Measurements from ENCODE around the gene OAF. TPM values are rescaled to one million over a fixed set of nuclear protein-coding genes. Genes with fewer than 3 reads are reported as not detected.
"Not testable (repeated sequence)": the region's sequence is repeated elsewhere in the genome, so short reads cannot be mapped to it uniquely, and the experiment has no call there.

Gene OAF
- total and polyA plus RNA-seq, 9 of the 15 experiments (the other 6 are each of a cell fraction or from before 2014, with no cell fraction given): 1.1 to 21.6 (median 7.5) TPM

DNA sequence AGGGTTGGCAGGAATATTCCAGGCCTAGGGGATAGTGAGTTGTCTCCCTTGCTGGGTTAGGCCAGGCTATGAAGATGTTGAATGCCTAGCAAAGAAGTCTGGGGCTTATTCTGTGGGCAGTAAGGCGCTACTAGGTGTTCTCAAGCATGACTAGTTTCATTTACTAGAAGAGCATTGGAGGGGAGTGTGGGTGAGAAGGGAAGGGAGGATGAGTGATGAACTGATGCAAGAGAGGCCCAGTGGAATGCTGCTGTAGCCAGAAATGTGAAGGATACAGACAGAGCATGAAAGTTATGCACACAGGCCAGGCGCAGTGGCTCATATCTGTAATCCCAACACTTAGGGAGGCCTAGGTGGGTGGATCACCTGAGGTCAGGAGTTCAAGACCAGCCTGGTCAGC lies 62.6 kb downstream of the OAF start:
- Histone ChIP-seq H3K4me1 (replicated peaks in 1 of 2; ENCODE audit: control insufficient read depth in 2 of 2, insufficient read depth in 2 of 2, low read length in 2 of 2) (peaks cover 0 to 7% of the 10 kb centered on the region in 2 experiments; a peak in 3 of 5 replicates), H3K27ac (ENCODE audit: extremely low read depth, low read depth, low read length) (no peak overlapping the region), H3K4me2 (ENCODE audit: insufficient read depth, low read length) (no peak overlapping the region), H3K9me1 (ENCODE audit: control insufficient read depth, insufficient read depth, low read length) (no peaks in the 10 kb centered on the region), H3K9me3 (replicated peaks; ENCODE audit: control insufficient read depth, insufficient read depth, low read depth, low read length) (no peaks in the 10 kb centered on the region), H2AFZ (ENCODE audit: low read depth, low read length) (no peak overlapping the region), H3K9ac (ENCODE audit: insufficient read depth in 1 of 2, low read depth in 2 of 2, low read length in 2 of 2) (no peak overlapping the region), H3K36me3 (ENCODE audit: control insufficient read depth, insufficient read depth, low read length) (no peaks in the 10 kb centered on the region), H3K79me2 (ENCODE audit: control insufficient read depth, insufficient read depth, low read length) (no peaks in the 10 kb centered on the region), H4K20me1 (replicated peaks; ENCODE audit: control insufficient read depth, insufficient read depth, low read length) (no peaks in the 10 kb centered on the region; the same call in 1 of the 2 replicates), H3K4me3 (no peak overlapping the region), H3K27me3 (ENCODE audit: control insufficient read depth in 2 of 2, insufficient read depth in 2 of 2, low read length in 2 of 2) (peaks cover 9 to 12% of the 10 kb centered on the region in 2 experiments)
- ATAC-seq: no peak; the same call in 2 of the 3 replicates
- in situ Hi-C loops (cut with MboI) (no loop called here), intact Hi-C loops (cut with micrococcal nuclease) (no loop called here)
- no TSS peak for BruUV-seq (replicated peaks)
- ChIA-PET POLR2A (no interaction called here), CTCF (ENCODE audit: low intra/inter-chr PET ratio) (no interaction called here)
- WGBS (ENCODE audit: insufficient coverage, low coverage, missing lambda C conversion rate): 35% methylated on average over 2 of the region's 2 CpGs
- FAIRE-seq: no peak
- DNase-seq (ENCODE audit: extremely low read depth in 1 of 4, low spot score in 3 of 4): no peak
- TF ChIP-seq SNRNP70 (optimal IDR thresholded peaks at IDR 0.05; ENCODE audit: low read depth, low read length) (no peak), EP300 (IDR thresholded peaks at IDR 0.05; ENCODE audit: low read length) (no peak)

DNA sequence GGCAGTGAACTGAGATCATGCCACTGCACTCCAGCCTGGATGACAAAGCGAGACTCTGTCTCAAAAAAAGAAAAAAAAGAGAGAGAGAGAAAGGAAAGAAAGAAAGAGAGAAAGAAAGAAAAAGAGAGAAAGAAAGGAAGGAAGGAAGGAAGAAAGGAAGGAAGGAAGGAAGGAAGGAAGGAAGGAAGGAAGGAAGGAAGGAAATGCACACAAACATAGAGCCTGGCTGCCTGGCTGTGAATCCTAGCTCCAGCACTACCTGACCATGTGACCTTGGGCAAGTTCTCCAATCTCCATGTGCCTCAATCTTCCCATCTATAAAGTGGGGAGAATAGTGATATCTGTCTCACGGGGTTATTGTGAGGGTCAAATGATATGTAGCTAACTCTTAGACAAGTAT lies 63.1 kb downstream of the OAF start:
- FAIRE-seq; POLR2A ChIA-PET; H3K27ac ChIP-seq (ENCODE audit: extremely low read depth, low read depth, low read length); ATAC-seq; H3K4me2 ChIP-seq (ENCODE audit: insufficient read depth, low read length); H3K4me1 ChIP-seq (replicated peaks in 1 of 2; ENCODE audit: control insufficient read depth in 2 of 2, insufficient read depth in 2 of 2, low read length in 2 of 2); H3K27me3 ChIP-seq (ENCODE audit: control insufficient read depth in 2 of 2, insufficient read depth in 2 of 2, low read length in 2 of 2); H3K4me3 ChIP-seq; H3K9ac ChIP-seq (ENCODE audit: insufficient read depth in 1 of 2, low read depth in 2 of 2, low read length in 2 of 2); H4K20me1 ChIP-seq (replicated peaks; ENCODE audit: control insufficient read depth, insufficient read depth, low read length); H3K79me2 ChIP-seq (ENCODE audit: control insufficient read depth, insufficient read depth, low read length); CTCF ChIA-PET (ENCODE audit: low intra/inter-chr PET ratio); H3K9me1 ChIP-seq (ENCODE audit: control insufficient read depth, insufficient read depth, low read length); H3K36me3 ChIP-seq (ENCODE audit: control insufficient read depth, insufficient read depth, low read length); DNase-seq (ENCODE audit: extremely low read depth in 1 of 4, low spot score in 3 of 4); BruUV-seq (replicated peaks); H2AFZ ChIP-seq (ENCODE audit: low read depth, low read length); in situ Hi-C loops (cut with MboI); intact Hi-C loops (cut with micrococcal nuclease); H3K9me3 ChIP-seq (replicated peaks; ENCODE audit: control insufficient read depth, insufficient read depth, low read depth, low read length): not testable (repeated sequence)
- WGBS (ENCODE audit: insufficient coverage, low coverage, missing lambda C conversion rate): 13% methylated on average over 2 of the region's 2 CpGs
- peak; percentile 62 for TF ChIP-seq RBM25 (IDR thresholded peaks at IDR 0.05; ENCODE audit: low read depth, low read length, severe bottlenecking)
- 0 out of 2 replicates have a peak, but pooled peaks have one; percentile 51 for TF ChIP-seq BCOR (IDR thresholded peaks at IDR 0.05)
- TF ChIP-seq KDM1A (IDR thresholded peaks at IDR 0.05): peak in 1 of 2 experiments; percentile 40; a peak in 1 of 4 replicates

All from K562 (cell line).